ENCODE measurements around the gene SEC22A.

GRCh38 chr3:123281406-123281805 lies 79.7 kb downstream of the SEC22A start:
- no peak for TF ChIP-seq NR2F1 (conservative IDR thresholded peaks at IDR 0.05)
- TF ChIP-seq TCF12 (IDR thresholded peaks at IDR 0.05; ENCODE audit: low read depth, low read length), result no peak
- TF ChIP-seq E4F1 (IDR thresholded peaks at IDR 0.05; ENCODE audit: borderline replicate concordance, partially characterized antibody), result no peak
- TF ChIP-seq ZZZ3 (IDR thresholded peaks at IDR 0.05; ENCODE audit: control insufficient read depth, insufficient read length, low read depth), result no peak
- no peak for TF ChIP-seq POLR2AphosphoS2 (IDR thresholded peaks at IDR 0.05; ENCODE audit: low read depth, low read length)
- no peak for TF ChIP-seq SREBF1 (IDR thresholded peaks at IDR 0.05; ENCODE audit: low read length)
- no peak for TF ChIP-seq GATAD2B (conservative IDR thresholded peaks at IDR 0.05; ENCODE audit: low read depth)
- TF ChIP-seq CTCF (IDR thresholded peaks at IDR 0.05 in 2 of 3, conservative IDR thresholded peaks at IDR 0.05 in 1 of 3; ENCODE audit: control insufficient read depth in 2 of 3, extremely low read depth in 1 of 3, insufficient read depth in 1 of 3, low read depth in 3 of 3, low read length in 3 of 3), result no peak

Measured in GM12878 (cell line).